GF-D8 (cell line): ENCODE results near the gene STK32B.

Experiments used
- DNase-seq: peaks from one replicate; lab custom pipeline; 2025; lab: John Stamatoyannopoulos, UW

The STK32B gene

GRCh38 chr4:5069901-5070300, 18.6 kb downstream of the STK32B start:
- DNase-seq: no peak

DNA sequence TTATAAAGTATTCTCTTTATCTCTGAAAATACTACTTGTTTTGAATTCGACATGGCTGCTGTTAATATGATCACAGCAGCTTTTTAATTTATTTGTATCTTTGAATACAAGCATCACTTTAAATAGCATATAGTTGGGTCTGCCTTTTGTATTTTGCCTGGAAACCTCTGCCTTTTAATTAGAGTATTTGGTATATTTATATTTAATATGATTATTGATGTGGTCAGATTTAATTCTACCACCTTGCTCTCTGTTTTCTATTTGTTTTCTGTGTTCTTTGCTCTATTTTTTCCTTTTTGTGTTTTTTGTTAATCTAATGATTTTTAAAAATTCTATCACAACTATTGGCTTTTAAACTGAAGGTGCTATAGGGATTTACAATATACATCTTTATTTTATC, 21.7 kb downstream of the STK32B start:
- no peak for DNase-seq

- no peak for DNase-seq
Observed at GRCh38 chr4:5078009-5078408, 26.7 kb downstream of the STK32B start.

DNA sequence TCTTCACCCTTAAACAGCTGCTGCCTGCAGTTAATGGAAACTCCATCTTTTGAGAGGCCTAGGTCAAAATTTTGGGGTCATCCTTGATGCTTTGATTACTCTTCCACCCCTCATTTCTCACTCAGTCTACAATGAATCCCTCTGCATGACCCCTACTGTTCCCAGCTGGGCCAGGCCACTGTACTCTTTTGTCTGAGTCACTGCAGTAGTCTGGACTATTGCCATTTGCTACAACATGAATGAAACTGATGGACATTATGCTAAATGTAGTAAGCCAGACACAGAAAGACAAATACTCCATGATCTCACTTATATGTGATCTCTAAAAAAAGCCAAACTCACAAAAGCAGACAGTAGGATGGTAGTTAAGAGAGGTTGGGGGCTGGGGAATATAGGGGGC, 28.3 kb downstream of the STK32B start:
- DNase-seq: no peak

- no peak for DNase-seq
Observed at GRCh38 chr4:5081441-5081999, 30.2 kb downstream of the STK32B start.

GRCh38 chr4:5082376-5082775, 31.1 kb downstream of the STK32B start:
- no peak for DNase-seq

DNA sequence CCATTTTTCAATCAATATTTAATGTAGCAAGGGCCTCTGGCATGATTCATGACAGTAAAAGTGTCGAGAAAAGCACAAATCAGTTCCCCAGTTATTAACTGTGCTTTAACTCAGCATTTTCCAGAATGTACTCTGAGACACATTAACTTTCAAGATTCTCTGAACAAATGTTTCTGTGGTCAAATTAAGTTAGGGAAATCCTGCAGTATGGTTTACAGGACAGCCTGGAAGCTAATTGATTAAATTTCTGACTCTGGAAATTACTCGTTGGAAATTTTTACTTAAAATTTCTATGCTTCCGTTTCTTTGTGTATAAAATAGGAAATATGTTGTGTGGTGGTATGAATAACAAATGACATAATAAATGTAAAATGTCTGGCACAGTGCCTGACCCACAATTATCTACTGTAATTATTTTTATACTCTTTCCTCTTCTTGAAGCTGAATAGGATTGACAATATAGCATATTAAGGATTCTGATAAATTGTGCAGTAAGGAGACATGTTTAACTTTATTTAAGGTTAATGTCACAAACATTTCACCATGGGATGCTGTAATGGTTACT, 33.7 kb downstream of the STK32B start:
- no peak for DNase-seq

- DNase-seq: no peak
Observed at GRCh38 chr4:5086535-5086934, 35.3 kb downstream of the STK32B start.

- no peak for DNase-seq
Observed at GRCh38 chr4:5096261-5096660, 45.0 kb downstream of the STK32B start.

GRCh38 chr4:5098176-5098575, 46.9 kb downstream of the STK32B start:
- DNase-seq: no peak

GRCh38 chr4:5100336-5100735, 49.1 kb downstream of the STK32B start:
- no peak for DNase-seq

- no peak for DNase-seq
Observed at GRCh38 chr4:5100986-5101385, 49.7 kb downstream of the STK32B start.

DNA sequence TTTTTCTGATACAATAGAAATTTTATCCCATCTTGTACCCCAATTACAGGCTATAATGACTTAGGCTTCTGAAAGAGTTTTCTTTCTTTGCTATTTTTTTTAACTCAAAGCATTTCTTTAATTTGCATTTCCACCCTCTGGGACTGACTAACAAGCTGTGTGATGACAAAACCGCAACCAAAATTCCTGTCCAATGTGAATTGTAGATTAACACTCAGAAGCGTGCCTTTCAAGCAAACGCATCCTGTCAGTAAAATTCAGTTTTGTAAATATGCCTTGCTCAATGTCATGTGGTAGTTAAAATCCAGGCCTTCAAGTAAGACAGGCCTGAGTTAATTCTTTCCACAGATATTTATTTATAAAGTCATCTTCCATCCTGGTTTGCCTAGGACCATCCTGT, 50.3 kb downstream of the STK32B start:
- no peak for DNase-seq

GRCh38 chr4:5110901-5111300, 59.6 kb downstream of the STK32B start:
- DNase-seq: no peak

- DNase-seq: no peak
Observed at GRCh38 chr4:5112333-5113095, 61.2 kb downstream of the STK32B start.

GRCh38 chr4:5114950-5115349, 63.7 kb downstream of the STK32B start:
- DNase-seq: no peak

DNA sequence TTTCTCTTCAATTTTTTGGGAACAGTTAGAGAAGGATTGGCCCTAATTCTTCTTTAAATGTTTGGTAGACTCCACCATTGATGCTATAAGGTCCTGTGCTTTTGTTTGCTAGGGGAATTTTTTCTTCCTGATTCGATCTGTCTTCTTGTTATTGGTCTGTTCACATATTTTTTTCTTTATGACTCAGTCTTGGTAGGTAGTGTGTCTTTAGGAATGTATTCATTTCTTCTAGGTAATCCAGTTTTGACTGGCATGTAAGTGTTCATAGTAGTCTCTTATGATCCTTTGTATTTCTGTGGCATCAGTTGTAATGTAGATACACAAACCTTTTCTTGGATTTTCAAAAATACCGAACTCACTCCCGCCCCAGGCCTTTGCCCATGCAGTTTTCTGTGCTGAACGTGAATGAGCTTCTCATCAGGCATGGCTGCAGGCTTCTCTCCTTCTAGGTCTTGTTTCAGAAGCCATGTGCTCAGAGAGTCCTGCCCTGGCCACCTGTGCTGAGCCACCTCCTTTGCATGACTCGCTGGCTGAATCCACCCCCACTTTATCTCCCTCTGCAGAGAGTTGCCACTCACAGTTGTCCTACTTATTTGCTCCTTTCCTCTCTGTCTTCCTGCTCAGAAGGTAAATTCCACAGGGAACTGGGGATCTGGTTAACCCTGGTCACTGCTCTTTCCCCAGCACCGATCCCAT, 67.0 kb downstream of the STK32B start:
- no peak for DNase-seq

- DNase-seq: no peak
Observed at GRCh38 chr4:5118994-5119835, 67.9 kb downstream of the STK32B start.

DNA sequence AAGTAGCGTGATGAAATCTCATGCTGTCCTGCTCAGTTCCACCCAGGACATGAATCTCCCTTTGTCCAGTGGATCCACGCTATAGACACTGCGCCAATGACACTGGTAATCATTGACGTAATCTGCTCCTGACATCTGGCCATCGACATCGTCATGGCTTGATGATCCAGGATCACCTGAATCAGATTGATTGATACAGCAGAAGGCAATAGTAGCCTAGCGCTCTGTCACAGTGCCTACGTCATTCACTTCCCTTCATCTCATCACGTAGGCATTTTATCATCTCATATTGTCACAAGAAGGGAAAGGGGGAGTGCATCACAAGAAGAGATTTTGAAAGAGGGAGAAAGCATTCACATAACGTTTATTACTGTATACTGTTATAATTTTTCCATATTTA, 68.8 kb downstream of the STK32B start:
- DNase-seq: no peak

DNA sequence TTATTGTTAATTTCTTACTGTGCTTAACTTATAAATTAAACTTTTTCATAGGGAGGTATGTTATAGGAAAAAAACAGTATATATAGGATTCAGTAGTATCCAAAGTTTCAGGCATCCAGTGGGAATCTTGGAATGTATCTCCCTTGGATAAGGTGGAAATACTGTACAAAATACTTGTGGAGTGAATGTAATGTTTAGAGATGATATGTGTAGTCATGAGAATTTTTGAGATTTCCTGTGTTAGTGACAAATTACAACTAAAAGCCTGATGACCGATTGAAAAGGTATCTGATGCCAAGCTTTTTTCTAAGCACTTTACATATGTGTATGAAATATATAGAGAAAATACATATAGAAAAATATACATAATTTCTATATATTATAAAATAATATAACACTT, 69.2 kb downstream of the STK32B start:
- no peak for DNase-seq

DNA sequence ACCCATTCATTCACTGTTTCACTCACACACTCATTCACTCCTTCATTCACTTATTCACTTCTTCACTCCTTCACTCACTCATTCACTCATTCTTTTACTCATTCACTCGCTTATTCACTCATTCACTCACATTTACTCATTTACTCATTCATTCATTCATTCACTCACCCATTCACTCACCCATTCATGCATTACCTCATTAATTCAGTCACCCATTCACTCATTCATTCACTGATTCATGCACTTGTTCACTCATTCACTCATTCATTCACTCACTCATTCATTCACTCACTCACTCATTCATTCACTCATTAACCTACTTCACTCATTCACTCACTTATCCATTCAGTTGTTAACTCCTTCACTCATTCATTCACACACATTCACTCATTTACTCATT, 70.8 kb downstream of the STK32B start:
- no peak for DNase-seq

GRCh38 chr4:5124876-5125275, 73.6 kb downstream of the STK32B start:
- DNase-seq: no peak
